Measurements from ENCODE around the gene MRPL48. TPM values are rescaled to one million over a fixed set of nuclear protein-coding genes. Genes with fewer than 3 reads are reported as not detected.
"Not testable (repeated sequence)": the region's sequence is repeated elsewhere in the genome, so short reads cannot be mapped to it uniquely, and the experiment has no call there.

Gene MRPL48
- 10 to 100 TPM; 33.4 to 37.3 TPM for total RNA-seq
- long read RNA-seq, transcript MRPL48-201 (8 exons, 1,536 nt), result major isoform, 9 of 9 reads
- long read RNA-seq, partial matches to known transcripts, result 0 of 9 reads
- long read RNA-seq, other reads (novel, unspliced or antisense), result 0 of 9 reads

GRCh38 chr11:73787643-73788558 lies at the start of gene MRPL48:
Gene MRPL48 (plus strand): TSS chr11:73787874. CDS start chr11:73787972, 98 bp downstream.
- peak; percentile 94 for DNase-seq
- peak; percentile 99 for ATAC-seq
- intact Hi-C loops (cut with DNase I), result loop anchor here in 1 of 2 donors (10.0 kb wide), 1 partner anchor 87 kb away; the partner anchor contains the start of genes COA4 and PAAF1

- ATAC-seq (no peak), DNase-seq (no peak)
- intact Hi-C loops (cut with DNase I), result no loop called here
These were observed 44.6 kb upstream of the MRPL48 start for GRCh38 chr11:73743045-73743444.

GRCh38 chr11:73746701-73747100 lies 41.0 kb upstream of the MRPL48 start:
- DNase-seq (no peak), ATAC-seq (no peak)
- intact Hi-C loops (cut with DNase I), result no loop called here

- DNase-seq (no peak), ATAC-seq (no peak)
- intact Hi-C loops (cut with DNase I), result no loop called here
These were observed 39.9 kb upstream of the MRPL48 start for GRCh38 chr11:73747762-73748161.

GRCh38 chr11:73748300-73748699 lies 39.4 kb upstream of the MRPL48 start:
- intact Hi-C loops (cut with DNase I), result no loop called here
- DNase-seq, result no peak
- ATAC-seq, result no peak

- intact Hi-C loops (cut with DNase I), result no loop called here
- DNase-seq (no peak), ATAC-seq (no peak)
These were observed 38.6 kb upstream of the MRPL48 start for GRCh38 chr11:73749118-73749517.

- no peak for DNase-seq
- intact Hi-C loops (cut with DNase I), result no loop called here
- no peak for ATAC-seq
These were observed 37.4 kb upstream of the MRPL48 start for GRCh38 chr11:73750228-73750627.

GRCh38 chr11:73750862-73751261 lies 36.8 kb upstream of the MRPL48 start:
- ATAC-seq; DNase-seq; intact Hi-C loops (cut with DNase I): not testable (repeated sequence)

- peak; percentile 51 to 55 for ATAC-seq
- intact Hi-C loops (cut with DNase I), result no loop called here
- DNase-seq, result no peak
These were observed 35.3 kb upstream of the MRPL48 start for GRCh38 chr11:73752216-73752867.

- intact Hi-C loops (cut with DNase I), result no loop called here
- no peak for DNase-seq
- no peak for ATAC-seq
These were observed 34.8 kb upstream of the MRPL48 start for GRCh38 chr11:73752903-73753302.

- intact Hi-C loops (cut with DNase I), result no loop called here
- DNase-seq (no peak), ATAC-seq (no peak)
These were observed 33.7 kb upstream of the MRPL48 start for GRCh38 chr11:73753938-73754337.

- DNase-seq (no peak), ATAC-seq (no peak)
- intact Hi-C loops (cut with DNase I), result no loop called here
These were observed 32.0 kb upstream of the MRPL48 start for GRCh38 chr11:73755670-73756069.

GRCh38 chr11:73757598-73757997 lies 30.1 kb upstream of the MRPL48 start:
- ATAC-seq (no peak), DNase-seq (no peak)
- intact Hi-C loops (cut with DNase I), result no loop called here

- ATAC-seq (no peak), DNase-seq (no peak)
- intact Hi-C loops (cut with DNase I), result no loop called here
These were observed 29.2 kb upstream of the MRPL48 start for GRCh38 chr11:73758451-73758850.

GRCh38 chr11:73759610-73760134 lies 28.0 kb upstream of the MRPL48 start:
- intact Hi-C loops (cut with DNase I), result no loop called here
- DNase-seq, result no peak
- no peak for ATAC-seq

- peak; percentile 6 to 41 for ATAC-seq
- DNase-seq, result peak; percentile 63
- intact Hi-C loops (cut with DNase I), result no loop called here
These were observed 27.5 kb upstream of the MRPL48 start for GRCh38 chr11:73760135-73760678.

GRCh38 chr11:73760679-73761402 lies 26.8 kb upstream of the MRPL48 start, which contains the start of gene RAB6A:
Gene RAB6A (minus strand): TSS chr11:73761074. CDS start chr11:73760635, 439 bp downstream.
- intact Hi-C loops (cut with DNase I), result loop anchor here in 1 of 2 donors (1.0 kb wide), 1 partner anchor 18 kb away; no protein-coding TSS in a partner anchor
- peak; percentile 95 to 96 for ATAC-seq
- peak; percentile 100 for DNase-seq

GRCh38 chr11:73761403-73761945 lies 26.2 kb upstream of the MRPL48 start:
- intact Hi-C loops (cut with DNase I), result loop anchor here in 1 of 2 donors (1.0 kb wide), 1 partner anchor 18 kb away; no protein-coding TSS in a partner anchor
- ATAC-seq (no peak), DNase-seq (no peak)

Data from left cardiac atrium (tissue), 4 donors.